Astrocyte of the spinal cord (primary cell): Measurements from ENCODE around the gene MEGF8.

Source experiments
- DNase-seq: peaks from one replicate; pipeline ENCODE4 v3.0.0; 2011; ENCODE audit warnings: low read depth, low spot score
- H3K4me3 ChIP-seq: 2 replicates; pipeline ENCODE4 v1.5.1; 2011; ENCODE audit warnings: low read depth, mild to moderate bottlenecking, low read length, moderate library complexity
- CTCF ChIP-seq: IDR thresholded peaks from 2 replicates; pipeline ENCODE4 v1.5.1; 2012; ENCODE audit warnings: low read depth, mild to moderate bottlenecking, low read length, inconsistent platforms
- in situ Hi-C: cut with HindIII; loops from 2 replicates; pipeline ENCODE4 v1.10.0; 2017; ENCODE audit warnings: low sequenced_read_pairs

MEGF8 gene

GRCh38 chr19:42294471-42295137 lies 30.8 kb upstream of the MEGF8 start:
- in situ Hi-C loops: no loop called here
- no peak for TF ChIP-seq CTCF
- no peak overlapping the region for H3K4me3 ChIP-seq
- DNase-seq: no peak

GRCh38 chr19:42295342-42295741 lies 30.1 kb upstream of the MEGF8 start:
- DNase-seq: no peak
- H3K4me3 ChIP-seq: no peak overlapping the region
- in situ Hi-C loops: no loop called here
- TF ChIP-seq CTCF: no peak

- in situ Hi-C loops: no loop called here
- TF ChIP-seq CTCF: peak; percentile 96
- H3K4me3 ChIP-seq: no peak overlapping the region
- DNase-seq: peak; percentile 54
Observed at GRCh38 chr19:42295831-42296525, 29.5 kb upstream of the MEGF8 start.

DNA sequence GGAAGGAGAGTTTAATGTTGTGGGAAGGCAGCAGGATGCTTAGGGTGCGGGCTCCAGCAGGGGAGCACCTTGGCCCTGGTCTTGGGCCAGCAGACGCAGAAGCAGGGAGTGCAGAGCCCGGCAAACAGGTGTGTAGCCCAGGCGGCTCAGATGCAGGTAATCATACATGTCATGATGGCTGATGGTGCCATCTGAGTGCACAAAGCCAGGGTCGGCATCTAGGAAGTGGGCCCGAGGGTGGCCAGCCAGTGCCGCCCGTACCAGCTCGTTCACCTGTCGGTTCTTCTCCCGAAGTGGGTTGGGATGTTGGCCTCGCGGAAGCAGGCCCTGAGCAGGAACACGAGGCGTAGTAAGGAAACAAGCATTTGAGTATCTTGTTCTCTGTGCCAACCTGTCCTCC lies 28.4 kb upstream of the MEGF8 start:
- TF ChIP-seq CTCF: no peak
- DNase-seq: no peak
- in situ Hi-C loops: no loop called here
- no peak overlapping the region for H3K4me3 ChIP-seq

GRCh38 chr19:42301646-42302203 lies 23.7 kb upstream of the MEGF8 start, which contains the start of gene PRR19:
PRR19 (plus strand) TSS chr19:42302132; CDS start chr19:42309585, 7,453 bp downstream.
- peak within 1 kb of the TSS; percentile 82 for H3K4me3 ChIP-seq
- no peak for DNase-seq
- TF ChIP-seq CTCF: no peak
- in situ Hi-C loops: no loop called here

GRCh38 chr19:42303101-42303464 lies 22.4 kb upstream of the MEGF8 start:
- no peak for DNase-seq
- no peak for TF ChIP-seq CTCF
- in situ Hi-C loops: no loop called here
- peak overlapping the region; percentile 82 for H3K4me3 ChIP-seq
